ENCODE data around the gene MLYCD.

MLYCD gene

GRCh38 chr16:83970430-83970815 lies 71.5 kb downstream of the MLYCD start:
- no peaks in the 10 kb centered on the region for H3K36me3 ChIP-seq
- no peak overlapping the region for H3K4me3 ChIP-seq (ENCODE audit: low read depth, low read length)
- no peaks in the 10 kb centered on the region for H3K4me1 ChIP-seq
- TF ChIP-seq CTCF (IDR thresholded peaks at IDR 0.05; ENCODE audit: low read depth, low read length): no peak
- H3K9me3 ChIP-seq: no peaks in the 10 kb centered on the region
- no peak for DNase-seq
- peaks cover 13% of the 10 kb centered on the region for H3K27me3 ChIP-seq

- H3K9me3 ChIP-seq: no peaks in the 10 kb centered on the region
- no peak for TF ChIP-seq CTCF (IDR thresholded peaks at IDR 0.05; ENCODE audit: low read depth, low read length)
- H3K36me3 ChIP-seq: no peaks in the 10 kb centered on the region
- H3K4me1 ChIP-seq: no peaks in the 10 kb centered on the region
- peaks cover 13% of the 10 kb centered on the region for H3K27me3 ChIP-seq
- H3K4me3 ChIP-seq (ENCODE audit: low read depth, low read length): no peak overlapping the region
- no peak for DNase-seq
Measured at GRCh38 chr16:83971165-83972130, 72.5 kb downstream of the MLYCD start.

- H3K36me3 ChIP-seq: no peaks in the 10 kb centered on the region
- peaks cover 13% of the 10 kb centered on the region for H3K27me3 ChIP-seq
- no peaks in the 10 kb centered on the region for H3K4me1 ChIP-seq
- no peak overlapping the region for H3K4me3 ChIP-seq (ENCODE audit: low read depth, low read length)
- no peak for DNase-seq
- TF ChIP-seq CTCF (IDR thresholded peaks at IDR 0.05; ENCODE audit: low read depth, low read length): no peak
- no peaks in the 10 kb centered on the region for H3K9me3 ChIP-seq
Measured at GRCh38 chr16:83972256-83973008, 73.5 kb downstream of the MLYCD start.

GRCh38 chr16:83973077-83973476 lies 74.2 kb downstream of the MLYCD start:
- Histone ChIP-seq H3K36me3 (no peaks in the 10 kb centered on the region), H3K4me3 (ENCODE audit: low read depth, low read length) (no peak overlapping the region), H3K9me3 (no peaks in the 10 kb centered on the region), H3K4me1 (no peaks in the 10 kb centered on the region), H3K27me3 (peaks cover 13% of the 10 kb centered on the region)
- no peak for TF ChIP-seq CTCF (IDR thresholded peaks at IDR 0.05; ENCODE audit: low read depth, low read length)
- DNase-seq: no peak

- peaks cover 11% of the 10 kb centered on the region for H3K27me3 ChIP-seq
- no peaks in the 10 kb centered on the region for H3K36me3 ChIP-seq
- no peaks in the 10 kb centered on the region; the same call in 1 of the 2 replicates for H3K9me3 ChIP-seq
- TF ChIP-seq CTCF (IDR thresholded peaks at IDR 0.05; ENCODE audit: low read depth, low read length): no peak
- H3K4me1 ChIP-seq: no peaks in the 10 kb centered on the region
- no peak for DNase-seq
- H3K4me3 ChIP-seq (ENCODE audit: low read depth, low read length): no peak overlapping the region
Measured at GRCh38 chr16:83973581-83974385, 74.9 kb downstream of the MLYCD start.
